ENCODE data around the gene PPP4C. TPM values are rescaled to one million over a fixed set of nuclear protein-coding genes. Genes with fewer than 3 reads are reported as not detected.

PPP4C gene
- total RNA-seq, 1 experiment from 2014 or later, result 246 TPM

DNA sequence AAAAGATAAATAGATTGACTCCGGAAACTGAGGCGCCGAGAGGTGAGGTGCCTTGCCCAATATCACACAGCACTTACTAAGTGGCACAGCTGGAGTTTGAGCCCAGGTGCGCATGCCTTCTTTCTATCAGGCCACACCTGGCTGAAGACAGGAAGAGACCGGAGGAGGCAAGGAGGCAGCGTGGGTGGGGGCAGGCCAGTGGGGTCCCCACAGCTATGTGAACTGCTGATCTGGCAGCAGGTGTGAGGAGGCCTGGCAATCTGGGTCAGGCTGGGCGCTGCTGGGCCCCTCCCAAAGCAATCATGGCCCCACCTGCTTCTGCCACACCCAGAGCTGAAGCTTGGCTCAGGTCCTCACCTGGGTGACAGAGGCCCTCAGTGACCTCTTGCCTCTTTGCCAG, 39.4 kb downstream of the PPP4C start:
- ChIA-PET POLR2A (ENCODE audit: unreplicated experiment) (interaction anchor here (0.6 to 1.0 kb wide), 4 partner anchors 23 to 495 kb away, joined by 3 to 8 read pairs (median 6); no protein-coding TSS in a partner anchor), CTCF (interaction anchor here (0.6 to 1.7 kb wide), 3 partner anchors 10 to 23 kb away, joined by 3 to 8 read pairs (median 5); partner anchors contain the start of gene TBX6)
- Histone ChIP-seq H3K9me2 (ENCODE audit: insufficient read depth) (no peaks in the 10 kb centered on the region), H3K79me2 (ENCODE audit: low read depth) (no peaks in the 10 kb centered on the region), H3K4me2 (peak overlapping the region; percentile 48), H3K4me1 (replicated peaks; ENCODE audit: insufficient read depth) (peaks cover 55% of the 10 kb centered on the region), H3K4me3 (no peak overlapping the region), H3K9me3 (ENCODE audit: insufficient read depth, low read depth) (no peaks in the 10 kb centered on the region), H3F3A (ENCODE audit: insufficient read depth, low read depth) (peaks cover 49% of the 10 kb centered on the region), H2AFZ (no peak overlapping the region), H3K27me3 (ENCODE audit: insufficient read depth, low read depth) (no peaks in the 10 kb centered on the region), H3K36me3 (ENCODE audit: low read depth) (no peaks in the 10 kb centered on the region), H3K27ac (peak overlapping the region; percentile 56), H4K20me1 (ENCODE audit: insufficient read depth) (peaks cover 3% of the 10 kb centered on the region; the same call in 1 of the 2 replicates)
- BruUV-seq (replicated peaks), result no TSS peak
- DNase-seq, result peak; percentile 79 to 90
- TF ChIP-seq, protein P1, sequence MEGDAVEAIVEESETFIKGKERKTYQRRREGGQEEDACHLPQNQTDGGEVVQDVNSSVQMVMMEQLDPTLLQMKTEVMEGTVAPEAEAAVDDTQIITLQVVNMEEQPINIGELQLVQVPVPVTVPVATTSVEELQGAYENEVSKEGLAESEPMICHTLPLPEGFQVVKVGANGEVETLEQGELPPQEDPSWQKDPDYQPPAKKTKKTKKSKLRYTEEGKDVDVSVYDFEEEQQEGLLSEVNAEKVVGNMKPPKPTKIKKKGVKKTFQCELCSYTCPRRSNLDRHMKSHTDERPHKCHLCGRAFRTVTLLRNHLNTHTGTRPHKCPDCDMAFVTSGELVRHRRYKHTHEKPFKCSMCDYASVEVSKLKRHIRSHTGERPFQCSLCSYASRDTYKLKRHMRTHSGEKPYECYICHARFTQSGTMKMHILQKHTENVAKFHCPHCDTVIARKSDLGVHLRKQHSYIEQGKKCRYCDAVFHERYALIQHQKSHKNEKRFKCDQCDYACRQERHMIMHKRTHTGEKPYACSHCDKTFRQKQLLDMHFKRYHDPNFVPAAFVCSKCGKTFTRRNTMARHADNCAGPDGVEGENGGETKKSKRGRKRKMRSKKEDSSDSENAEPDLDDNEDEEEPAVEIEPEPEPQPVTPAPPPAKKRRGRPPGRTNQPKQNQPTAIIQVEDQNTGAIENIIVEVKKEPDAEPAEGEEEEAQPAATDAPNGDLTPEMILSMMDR (conservative IDR thresholded peaks at IDR 0.05), result no peak
- TF ChIP-seq EZH2 (IDR thresholded peaks at IDR 0.05; ENCODE audit: low read depth), result no peak
- intact Hi-C loops (cut with micrococcal nuclease; ENCODE audit: unreplicated experiment), result loop anchor here (1.0 kb wide), 1 partner anchor 19 kb away; the partner anchor contains the start of gene YPEL3

DNA sequence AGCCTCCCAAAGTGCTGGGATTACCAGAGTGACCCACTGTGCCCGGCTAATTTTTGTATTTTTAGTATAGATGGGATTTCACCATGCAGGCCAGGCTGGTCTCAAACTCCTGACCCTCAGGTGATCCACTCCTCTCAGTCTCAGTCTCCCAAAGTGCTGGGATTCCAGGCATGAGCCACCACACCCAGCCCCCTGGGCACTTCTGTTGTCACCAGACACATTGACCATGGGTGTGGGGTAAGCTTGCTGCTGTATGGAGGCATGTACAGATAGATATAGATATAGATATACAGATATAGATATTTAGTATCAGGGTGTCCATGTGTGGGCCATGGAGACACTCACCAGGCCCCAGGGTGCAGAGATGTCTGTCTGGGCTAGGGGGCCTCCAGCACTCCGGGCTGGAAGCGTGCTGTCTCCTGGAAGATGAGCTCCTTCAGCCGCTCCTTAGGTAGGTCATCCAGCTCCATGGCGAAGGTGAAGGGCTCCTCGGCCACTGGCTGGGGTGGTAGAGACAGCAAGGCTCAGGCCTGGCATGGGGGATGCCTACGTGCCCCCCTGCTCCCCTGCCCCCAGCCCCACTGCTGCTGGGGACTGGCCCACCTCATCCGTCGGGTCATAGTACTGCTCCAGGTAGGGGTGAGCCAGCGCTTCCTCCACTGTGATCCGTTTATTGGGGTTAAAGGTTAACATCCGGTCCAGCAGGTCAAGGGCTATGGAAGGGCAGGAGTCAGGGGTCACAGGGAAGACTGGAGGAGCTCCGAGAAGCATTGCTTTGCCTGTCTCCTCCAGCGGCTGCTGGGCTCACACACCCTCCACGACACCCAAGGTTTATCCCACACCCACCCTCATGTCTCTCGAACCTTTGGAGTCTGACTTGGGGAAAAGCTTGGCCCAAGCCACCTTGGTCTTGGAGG, 40.8 kb downstream of the PPP4C start:
- Histone ChIP-seq H4K20me1 (ENCODE audit: insufficient read depth) (peaks cover 3% of the 10 kb centered on the region; the same call in 1 of the 2 replicates), H3K79me2 (ENCODE audit: low read depth) (no peaks in the 10 kb centered on the region), H3K27ac (no peak overlapping the region), H3K9me3 (ENCODE audit: insufficient read depth, low read depth) (no peaks in the 10 kb centered on the region), H3K4me1 (replicated peaks; ENCODE audit: insufficient read depth) (peaks cover 50% of the 10 kb centered on the region), H2AFZ (no peak overlapping the region), H3K9me2 (ENCODE audit: insufficient read depth) (no peaks in the 10 kb centered on the region), H3K4me3 (no peak overlapping the region), H3K36me3 (ENCODE audit: low read depth) (no peaks in the 10 kb centered on the region), H3F3A (ENCODE audit: insufficient read depth, low read depth) (peaks cover 46% of the 10 kb centered on the region), H3K27me3 (ENCODE audit: insufficient read depth, low read depth) (no peaks in the 10 kb centered on the region), H3K4me2 (0 out of 2 replicates have a peak overlapping the region, but pooled peaks have one; percentile 48)
- DNase-seq, result no peak
- BruUV-seq (replicated peaks), result no TSS peak
- TF ChIP-seq, protein P1 (conservative IDR thresholded peaks at IDR 0.05), result no peak
- TF ChIP-seq EZH2 (IDR thresholded peaks at IDR 0.05; ENCODE audit: low read depth), result no peak
- CTCF ChIA-PET, result interaction anchor here (1.7 kb wide), 1 partner anchor 25 kb away, joined by 8 read pairs; the partner anchor contains the start of gene TBX6
- intact Hi-C loops (cut with micrococcal nuclease; ENCODE audit: unreplicated experiment), result no loop called here
- POLR2A ChIA-PET (ENCODE audit: unreplicated experiment), result interaction anchor here (0.5 to 0.6 kb wide), 3 partner anchors 12 to 169 kb away, joined by 3 to 9 read pairs (median 3); no protein-coding TSS in a partner anchor

DNA sequence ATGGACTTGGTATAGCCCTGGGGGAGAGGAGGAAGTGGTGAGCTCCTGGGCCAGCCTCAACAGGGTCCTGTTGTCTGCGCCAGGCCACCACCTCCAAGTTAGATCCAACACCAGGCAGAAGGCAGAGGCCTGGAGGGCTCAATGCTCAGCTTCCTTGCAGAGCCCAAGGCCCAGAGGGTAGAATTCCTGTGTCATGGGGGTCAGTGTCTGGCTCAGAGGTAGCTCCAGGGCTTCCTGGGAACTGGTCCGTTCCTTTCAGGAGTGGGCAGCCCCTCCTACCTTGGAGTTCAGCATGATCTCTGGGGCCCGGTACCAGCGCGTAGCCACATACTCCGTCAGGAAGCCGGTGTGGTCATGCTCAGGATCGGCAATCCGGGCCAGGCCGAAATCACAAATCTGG, 42.0 kb downstream of the PPP4C start:
- no peak for DNase-seq
- Histone ChIP-seq H3F3A (ENCODE audit: insufficient read depth, low read depth) (peaks cover 47% of the 10 kb centered on the region), H3K4me2 (no peak overlapping the region), H3K79me2 (ENCODE audit: low read depth) (no peaks in the 10 kb centered on the region), H3K27me3 (ENCODE audit: insufficient read depth, low read depth) (no peaks in the 10 kb centered on the region), H3K36me3 (ENCODE audit: low read depth) (no peaks in the 10 kb centered on the region), H3K4me1 (replicated peaks; ENCODE audit: insufficient read depth) (peaks cover 48% of the 10 kb centered on the region), H3K4me3 (no peak overlapping the region), H2AFZ (no peak overlapping the region), H3K27ac (no peak overlapping the region), H3K9me3 (ENCODE audit: insufficient read depth, low read depth) (no peaks in the 10 kb centered on the region), H3K9me2 (ENCODE audit: insufficient read depth) (no peaks in the 10 kb centered on the region), H4K20me1 (ENCODE audit: insufficient read depth) (peaks cover 3% of the 10 kb centered on the region; the same call in 1 of the 2 replicates)
- no TSS peak for BruUV-seq (replicated peaks)
- ChIA-PET POLR2A (ENCODE audit: unreplicated experiment) (interaction anchor here (0.5 kb wide), 1 partner anchor 21 kb away, joined by 3 read pairs; no protein-coding TSS in a partner anchor), CTCF (no interaction called here)
- intact Hi-C loops (cut with micrococcal nuclease; ENCODE audit: unreplicated experiment), result no loop called here
- TF ChIP-seq, protein P1 (conservative IDR thresholded peaks at IDR 0.05), result no peak
- no peak for TF ChIP-seq EZH2 (IDR thresholded peaks at IDR 0.05; ENCODE audit: low read depth)

Measured in PC-9 (cell line).